ENCODE data around the gene FAM161B. TPM values are rescaled to one million over a fixed set of nuclear protein-coding genes. Genes with fewer than 3 reads are reported as not detected.
A peak's percentile ranks its signal among the peaks of the same experiment; 100 is the strongest.

Gene FAM161B
- total and polyA plus RNA-seq, 2 of the 13 experiments (the other 11 are each of a cell fraction or from before 2014, with no cell fraction given): 1.6 to 2.0 TPM

GRCh38 chr14:73996731-73997107 is 46.8 kb upstream of the FAM161B start (continued):
- TF ChIP-seq TEAD3 (CRISPR knock-in tag; optimal IDR thresholded peaks at IDR 0.05; ENCODE audit: borderline replicate concordance) (peak; percentile 99), ZNF577 (CRISPR knock-in tag; IDR thresholded peaks at IDR 0.05; ENCODE audit: borderline replicate concordance, low read depth) (no peak), ZMYM3 (CRISPR knock-in tag; IDR thresholded peaks at IDR 0.05) (0 out of 2 replicates have a peak, but pooled peaks have one; percentile 27), ZNF670 (CRISPR knock-in tag; IDR thresholded peaks at IDR 0.05; ENCODE audit: borderline replicate concordance) (peak; percentile 63; the same call in 1 of the 2 replicates), KMT2B (CRISPR knock-in tag; IDR thresholded peaks at IDR 0.05) (no peak), ZNF180 (CRISPR knock-in tag; IDR thresholded peaks at IDR 0.05; ENCODE audit: borderline replicate concordance, low read depth) (no peak), ZNF484 (CRISPR knock-in tag; IDR thresholded peaks at IDR 0.05; ENCODE audit: borderline replicate concordance, low read depth) (no peak), KLF6 (CRISPR knock-in tag; IDR thresholded peaks at IDR 0.05) (no peak), ZMAT3 (CRISPR knock-in tag; conservative IDR thresholded peaks at IDR 0.05) (0 out of 2 replicates have a peak, but pooled peaks have one; percentile 29), RORA (CRISPR knock-in tag; IDR thresholded peaks at IDR 0.05) (no peak), MTA1 (CRISPR knock-in tag; IDR thresholded peaks at IDR 0.05; ENCODE audit: borderline replicate concordance) (no peak), NR2F6 (IDR thresholded peaks at IDR 0.05) (peak; percentile 98), NR2F6 (CRISPR knock-in tag; IDR thresholded peaks at IDR 0.05) (peak; percentile 99), ZNF292 (CRISPR knock-in tag; IDR thresholded peaks at IDR 0.05; ENCODE audit: borderline replicate concordance, low read depth) (no peak), ZNF792 (CRISPR knock-in tag; IDR thresholded peaks at IDR 0.05) (no peak; the same call in 1 of the 2 replicates), CTCF (CRISPR knock-in tag; IDR thresholded peaks at IDR 0.05) (no peak), JUNB (CRISPR knock-in tag; IDR thresholded peaks at IDR 0.05; ENCODE audit: borderline replicate concordance) (no peak), FOXK1 (CRISPR knock-in tag; IDR thresholded peaks at IDR 0.05; ENCODE audit: borderline replicate concordance, low read depth) (peak; percentile 51), ZNF605 (CRISPR knock-in tag; IDR thresholded peaks at IDR 0.05) (no peak; the same call in 1 of the 2 replicates), ZSCAN25 (CRISPR knock-in tag; IDR thresholded peaks at IDR 0.05) (no peak), ATF4 (CRISPR knock-in tag; IDR thresholded peaks at IDR 0.05) (no peak), ADNP (CRISPR knock-in tag; IDR thresholded peaks at IDR 0.05) (no peak)
- TF ChIP-seq, protein P1, sequence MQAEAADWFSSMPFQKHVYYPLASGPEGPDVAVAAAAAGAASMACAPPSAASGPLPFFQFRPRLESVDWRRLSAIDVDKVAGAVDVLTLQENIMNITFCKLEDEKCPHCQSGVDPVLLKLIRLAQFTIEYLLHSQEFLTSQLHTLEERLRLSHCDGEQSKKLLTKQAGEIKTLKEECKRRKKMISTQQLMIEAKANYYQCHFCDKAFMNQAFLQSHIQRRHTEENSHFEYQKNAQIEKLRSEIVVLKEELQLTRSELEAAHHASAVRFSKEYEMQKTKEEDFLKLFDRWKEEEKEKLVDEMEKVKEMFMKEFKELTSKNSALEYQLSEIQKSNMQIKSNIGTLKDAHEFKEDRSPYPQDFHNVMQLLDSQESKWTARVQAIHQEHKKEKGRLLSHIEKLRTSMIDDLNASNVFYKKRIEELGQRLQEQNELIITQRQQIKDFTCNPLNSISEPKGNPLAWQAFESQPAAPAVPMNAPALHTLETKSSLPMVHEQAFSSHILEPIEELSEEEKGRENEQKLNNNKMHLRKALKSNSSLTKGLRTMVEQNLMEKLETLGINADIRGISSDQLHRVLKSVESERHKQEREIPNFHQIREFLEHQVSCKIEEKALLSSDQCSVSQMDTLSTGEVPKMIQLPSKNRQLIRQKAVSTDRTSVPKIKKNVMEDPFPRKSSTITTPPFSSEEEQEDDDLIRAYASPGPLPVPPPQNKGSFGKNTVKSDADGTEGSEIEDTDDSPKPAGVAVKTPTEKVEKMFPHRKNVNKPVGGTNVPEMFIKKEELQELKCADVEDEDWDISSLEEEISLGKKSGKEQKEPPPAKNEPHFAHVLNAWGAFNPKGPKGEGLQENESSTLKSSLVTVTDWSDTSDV (CRISPR knock-in tag; IDR thresholded peaks at IDR 0.05): no peak
- TF ChIP-seq, protein P2, sequence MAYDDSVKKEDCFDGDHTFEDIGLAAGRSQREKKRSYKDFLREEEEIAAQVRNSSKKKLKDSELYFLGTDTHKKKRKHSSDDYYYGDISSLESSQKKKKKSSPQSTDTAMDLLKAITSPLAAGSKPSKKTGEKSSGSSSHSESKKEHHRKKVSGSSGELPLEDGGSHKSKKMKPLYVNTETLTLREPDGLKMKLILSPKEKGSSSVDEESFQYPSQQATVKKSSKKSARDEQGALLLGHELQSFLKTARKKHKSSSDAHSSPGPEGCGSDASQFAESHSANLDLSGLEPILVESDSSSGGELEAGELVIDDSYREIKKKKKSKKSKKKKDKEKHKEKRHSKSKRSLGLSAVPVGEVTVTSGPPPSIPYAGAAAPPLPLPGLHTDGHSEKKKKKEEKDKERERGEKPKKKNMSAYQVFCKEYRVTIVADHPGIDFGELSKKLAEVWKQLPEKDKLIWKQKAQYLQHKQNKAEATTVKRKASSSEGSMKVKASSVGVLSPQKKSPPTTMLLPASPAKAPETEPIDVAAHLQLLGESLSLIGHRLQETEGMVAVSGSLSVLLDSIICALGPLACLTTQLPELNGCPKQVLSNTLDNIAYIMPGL (CRISPR knock-in tag; IDR thresholded peaks at IDR 0.05; ENCODE audit: borderline replicate concordance in 1 of 2, low read depth in 1 of 2): no peak

Measured in HepG2 (cell line).